Middle frontal gyrus (tissue), 1 donor: ENCODE data around the gene NSUN6.

ENCODE experiments used
- DNase-seq: peaks from one replicate; pipeline ENCODE4 v3.0.0-alpha.2; 2015; ENCODE audit warnings: low spot score; ENCODE audit errors: extremely low spot score

The NSUN6 gene

GRCh38 chr10:18501198-18501597 is 150.2 kb downstream of the NSUN6 start:
- DNase-seq = no peak

GRCh38 chr10:18500576-18500975 is 150.8 kb downstream of the NSUN6 start:
- DNase-seq = no peak

GRCh38 chr10:18498998-18499397 is 152.4 kb downstream of the NSUN6 start:
- no peak for DNase-seq

- no peak for DNase-seq
Measured at GRCh38 chr10:18497806-18498369, 153.5 kb downstream of the NSUN6 start.
